M059J (cell line): Measurements from ENCODE around the gene TPGS1. TPM values are rescaled to one million over a fixed set of nuclear protein-coding genes. Genes with fewer than 3 reads are reported as not detected.

Experiments used
- total RNA-seq: library from RNA; depleted of rRNA; stranded (reverse); fragments of >200 nt; shearing (Covaris generic); gene quantifications from 2 replicates; pipeline ENCODE4 v1.2.3, GENCODE V29; 2014; rRNA removed

Gene TPGS1
- total RNA-seq, 1 experiment from 2014 or later: 43.9 TPM

Other genes with a start within 250 kb of the TPGS1 start
- 32.6 and 39.3 TPM in 2 replicates for gene PLPP2, start 216.1 kb upstream of the TPGS1 start, total RNA-seq
- 9.0 and 17.9 TPM in 2 replicates for gene MIER2, start 162.7 kb upstream of the TPGS1 start, total RNA-seq
- gene C2CD4C, start 98.3 kb upstream of the TPGS1 start, total RNA-seq: 0.74 TPM in 1 of 2 replicates, not detected in the other
- 0.05 TPM in 1 of 2 replicates, not detected in the other for gene SHC2, start 46.5 kb upstream of the TPGS1 start, total RNA-seq
- not detected in 2 replicates for gene MADCAM1, start 11.0 kb upstream of the TPGS1 start, total RNA-seq
- 50.6 and 57.4 TPM in 2 replicates for gene CDC34, start 24.3 kb downstream of the TPGS1 start, total RNA-seq
- gene GZMM, start 36.6 kb downstream of the TPGS1 start, total RNA-seq: 0.84 and 1.6 TPM in 2 replicates
- gene BSG, start 65.1 kb downstream of the TPGS1 start, total RNA-seq: 961 and 1,106 TPM in 2 replicates
- 0.42 and 1.4 TPM in 2 replicates for gene HCN2, start 82.4 kb downstream of the TPGS1 start, total RNA-seq
- gene POLRMT, start 126.0 kb downstream of the TPGS1 start, total RNA-seq: 16.4 and 25.5 TPM in 2 replicates
- gene FGF22, start 132.4 kb downstream of the TPGS1 start, total RNA-seq: not detected in 2 replicates
- gene RNF126, start 155.7 kb downstream of the TPGS1 start, total RNA-seq: 33.6 and 53.8 TPM in 2 replicates
- 29.7 and 59.0 TPM in 2 replicates for gene FSTL3, start 168.9 kb downstream of the TPGS1 start, total RNA-seq
- gene PRSS57, start 188.0 kb downstream of the TPGS1 start, total RNA-seq: not detected in 2 replicates
- 0.07 and 1.4 TPM in 2 replicates for gene PALM, start 201.4 kb downstream of the TPGS1 start, total RNA-seq
- gene MISP, start 243.6 kb downstream of the TPGS1 start, total RNA-seq: 0.37 and 0.79 TPM in 2 replicates